WTC11 (cell line): Measurements from ENCODE around the gene LEUTX. TPM values are rescaled to one million over a fixed set of nuclear protein-coding genes. Genes with fewer than 3 reads are reported as not detected.

Source experiments
- ATAC-seq: fragments of 200-7000 bp; cut with Tn5 transposase; 2 replicates; pipeline ENCODE4 v1.10.0; 2021; ENCODE audit warnings: mild to moderate bottlenecking, moderate library complexity
- CTCF ChIA-PET: fragments of 300-600 bp; sonication (Branson Sonifier 250); formaldehyde crosslinking; loops from one replicate; lab custom pipeline; 2021; ENCODE audit warnings: antibody characterized with exemption; lab: Charles Lee
- POLR2A ChIA-PET: fragments of 350-600 bp; sonication (Branson Sonifier 250); formaldehyde crosslinking; loops from one replicate; lab custom pipeline; 2021; ENCODE audit warnings: antibody characterized with exemption; lab: Charles Lee
- DNase-seq: peaks from one replicate; pipeline ENCODE4 v3.0.0; 2021; ENCODE audit warnings: low spot score
- H3K27ac Mint-ChIP-seq: 2 replicates; pipeline ENCODE4 v1.8.0; 2021; ENCODE audit warnings: mixed read lengths
- H3K27me3 Mint-ChIP-seq: 2 replicates; pipeline ENCODE4 v1.8.0; 2021; ENCODE audit warnings: low read depth, mild to moderate bottlenecking, moderate library complexity, mixed read lengths
- H3K36me3 Mint-ChIP-seq: 2 replicates; pipeline ENCODE4 v1.8.0; 2021; ENCODE audit warnings: mixed read lengths
- H3K4me1 Mint-ChIP-seq: 2 replicates; pipeline ENCODE4 v1.8.0; 2022; ENCODE audit warnings: mixed read lengths
- H3K4me3 Mint-ChIP-seq: 2 replicates; pipeline ENCODE4 v1.8.0; 2021; ENCODE audit warnings: mild to moderate bottlenecking, moderate library complexity, mixed read lengths
- H3K9me3 Mint-ChIP-seq: 2 replicates; pipeline ENCODE4 v1.8.0; 2021; ENCODE audit warnings: mixed read lengths
- ATF1 ChIP-seq: sonication (generic); formaldehyde crosslinking; IDR thresholded peaks from 2 replicates; pipeline ENCODE4 v1.8.1; 2023; ENCODE audit warnings: mild to moderate bottlenecking, moderate library complexity, missing genetic modification reagents
- ELF4 ChIP-seq: sonication (generic); formaldehyde crosslinking; IDR thresholded peaks from 2 replicates; pipeline ENCODE4 v1.8.1; 2022; ENCODE audit warnings: low read depth, mild to moderate bottlenecking, moderate library complexity, missing genetic modification reagents
- ETV6 ChIP-seq: sonication (generic); formaldehyde crosslinking; IDR thresholded peaks from 2 replicates; pipeline ENCODE4 v1.8.1; 2022; ENCODE audit warnings: mild to moderate bottlenecking, missing genetic modification reagents
- GRHL2 ChIP-seq: fragments of 250-450 bp; sonication (Bioruptor Pico); IDR thresholded peaks from 2 replicates; pipeline ENCODE4 v1.8.0; 2022; ENCODE audit warnings: mild to moderate bottlenecking, moderate library complexity; ENCODE audit not compliant: insufficient replicate concordance, severe bottlenecking
- JAZF1 ChIP-seq: fragments of 250-450 bp; sonication (Bioruptor Pico); IDR thresholded peaks from 2 replicates; pipeline ENCODE4 v1.9.0; 2021; ENCODE audit warnings: moderate library complexity, mild to moderate bottlenecking, inconsistent platforms
- JUN ChIP-seq: sonication (generic); formaldehyde crosslinking; IDR thresholded peaks from 2 replicates; pipeline ENCODE4 v1.8.0; 2023; ENCODE audit warnings: mild to moderate bottlenecking, missing genetic modification reagents
- MXD4 ChIP-seq: fragments of 250-450 bp; sonication (Bioruptor Pico); IDR thresholded peaks from 2 replicates; pipeline ENCODE4 v1.8.0; 2021; ENCODE audit warnings: mild to moderate bottlenecking, moderate library complexity, borderline replicate concordance
- NFATC4 ChIP-seq: fragments of 250-450 bp; sonication (Bioruptor Pico); IDR thresholded peaks from 2 replicates; pipeline ENCODE4 v1.9.0; 2021; ENCODE audit warnings: mild to moderate bottlenecking
- NFYB ChIP-seq: sonication (generic); formaldehyde crosslinking; conservative IDR thresholded peaks from 2 replicates; pipeline ENCODE4 v1.8.0; 2022; ENCODE audit warnings: low read depth, missing genetic modification reagents
- RORB ChIP-seq: fragments of 250-450 bp; sonication (Bioruptor Pico); IDR thresholded peaks from 2 replicates; pipeline ENCODE4 v1.9.0; 2021; ENCODE audit warnings: mild to moderate bottlenecking
- TEAD1 ChIP-seq: sonication (generic); formaldehyde crosslinking; IDR thresholded peaks from 2 replicates; pipeline ENCODE4 v1.8.0; 2022; ENCODE audit warnings: mild to moderate bottlenecking, missing genetic modification reagents
- TP53 ChIP-seq: sonication (generic); formaldehyde crosslinking; IDR thresholded peaks from 2 replicates; pipeline ENCODE4 v1.8.1; 2023; ENCODE audit warnings: mild to moderate bottlenecking, missing genetic modification reagents
- ZNF121 ChIP-seq: sonication (generic); formaldehyde crosslinking; IDR thresholded peaks from 2 replicates; pipeline ENCODE4 v1.8.0; 2023; ENCODE audit warnings: missing genetic modification reagents
- ZNF423 ChIP-seq: fragments of 250-450 bp; sonication (Bioruptor Pico); IDR thresholded peaks from 2 replicates; pipeline ENCODE4 v2.1.2; 2022; ENCODE audit warnings: mild to moderate bottlenecking, moderate library complexity
- total RNA-seq: library from RNA; stranded (reverse); gene quantifications from 3 replicates; pipeline ENCODE4 v1.2.3, GENCODE V29; 2021
- TF ChIP-seq, protein P1 (sequence below): sonication (generic); formaldehyde crosslinking; IDR thresholded peaks from 2 replicates; pipeline ENCODE4 v1.8.0; 2023; ENCODE audit warnings: missing genetic modification reagents
- TF ChIP-seq, protein P2 (sequence below): sonication (generic); formaldehyde crosslinking; IDR thresholded peaks from 2 replicates; pipeline ENCODE4 v1.8.1; 2022; ENCODE audit warnings: mild to moderate bottlenecking, missing genetic modification reagents, moderate library complexity, borderline replicate concordance
- TF ChIP-seq, protein P3 (sequence below): sonication (generic); formaldehyde crosslinking; IDR thresholded peaks from 2 replicates; pipeline ENCODE4 v1.8.1; 2023; ENCODE audit warnings: mild to moderate bottlenecking, missing genetic modification reagents
- TF ChIP-seq, protein P4 (sequence below): sonication (generic); formaldehyde crosslinking; IDR thresholded peaks from 2 replicates; pipeline ENCODE4 v1.8.1; 2023; ENCODE audit warnings: mild to moderate bottlenecking, moderate library complexity, missing genetic modification reagents
- TF ChIP-seq, protein P5 (sequence below): fragments of 250-450 bp; sonication (Bioruptor Pico); IDR thresholded peaks from 2 replicates; pipeline ENCODE4 v1.8.0; 2021; ENCODE audit warnings: mild to moderate bottlenecking
- TF ChIP-seq, protein P6 (sequence below): sonication (generic); formaldehyde crosslinking; IDR thresholded peaks from 2 replicates; pipeline ENCODE4 v1.8.1; 2022; ENCODE audit warnings: low read depth, mild to moderate bottlenecking, moderate library complexity, missing genetic modification reagents, borderline replicate concordance
- TF ChIP-seq, protein P7 (sequence below): sonication (generic); formaldehyde crosslinking; conservative IDR thresholded peaks from 2 replicates; pipeline ENCODE4 v1.8.1; 2023; ENCODE audit warnings: mild to moderate bottlenecking, low read depth, missing genetic modification reagents, moderate library complexity
- TF ChIP-seq, protein P8 (sequence below): fragments of 250-450 bp; sonication (Bioruptor Pico); IDR thresholded peaks from 2 replicates; pipeline ENCODE4 v1.9.0; 2021; ENCODE audit warnings: moderate library complexity, mild to moderate bottlenecking, inconsistent platforms, borderline replicate concordance

LEUTX gene
- total RNA-seq, 1 experiment from 2014 or later, result not detected

DNA sequence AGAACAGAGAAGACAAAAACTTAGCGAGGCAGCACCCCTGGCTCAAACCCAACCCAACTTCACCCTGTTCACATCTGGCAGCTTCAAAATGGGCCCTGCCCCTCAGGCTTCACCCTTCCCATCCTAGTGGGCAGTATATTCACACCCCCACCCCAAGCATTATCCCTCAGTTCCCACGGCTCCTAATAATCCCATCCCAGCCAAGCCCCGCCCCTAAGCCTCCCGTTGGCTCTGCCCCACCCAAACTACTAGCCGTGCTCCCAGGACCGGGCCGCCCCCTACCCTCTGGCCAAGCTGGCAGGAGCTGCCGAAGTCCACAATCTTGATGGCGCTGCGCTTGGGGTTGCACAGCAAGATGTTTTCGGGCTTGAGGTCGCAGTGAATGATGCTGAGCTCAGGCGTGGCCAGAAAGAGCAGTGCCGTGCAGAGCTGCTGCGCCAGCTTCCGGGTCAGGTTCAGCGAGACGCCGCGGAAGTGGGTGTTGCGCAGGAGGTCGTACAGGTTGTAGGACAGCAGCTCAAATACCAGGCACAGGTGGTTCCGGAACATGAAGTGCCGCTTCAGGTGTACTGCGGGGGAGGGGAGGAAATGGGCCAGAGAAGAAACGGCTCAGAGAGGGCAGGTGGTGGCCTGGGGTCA is 49.5 kb downstream of the LEUTX start:
- DNase-seq (no peak), ATAC-seq (no peak)
- POLR2A ChIA-PET, result interaction anchor here (0.6 kb wide), 2 partner anchors 616 to 660 kb away, joined by 3 to 4 read pairs; no protein-coding TSS in a partner anchor
- CTCF ChIA-PET, result interaction anchor here (1.4 kb wide), 1 partner anchor 35 kb away, joined by 5 read pairs; no protein-coding TSS in a partner anchor
- peaks cover 8% of the 10 kb centered on the region for H3K4me1 Mint-ChIP-seq
- TF ChIP-seq JAZF1 (CRISPR knock-in tag) (no peak), ELF4 (CRISPR knock-in tag) (no peak), RORB (CRISPR knock-in tag) (no peak), ZNF423 (CRISPR knock-in tag) (no peak), ATF1 (CRISPR knock-in tag) (no peak)
- TF ChIP-seq, protein P1, sequence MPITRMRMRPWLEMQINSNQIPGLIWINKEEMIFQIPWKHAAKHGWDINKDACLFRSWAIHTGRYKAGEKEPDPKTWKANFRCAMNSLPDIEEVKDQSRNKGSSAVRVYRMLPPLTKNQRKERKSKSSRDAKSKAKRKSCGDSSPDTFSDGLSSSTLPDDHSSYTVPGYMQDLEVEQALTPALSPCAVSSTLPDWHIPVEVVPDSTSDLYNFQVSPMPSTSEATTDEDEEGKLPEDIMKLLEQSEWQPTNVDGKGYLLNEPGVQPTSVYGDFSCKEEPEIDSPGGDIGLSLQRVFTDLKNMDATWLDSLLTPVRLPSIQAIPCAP (CRISPR knock-in tag), result no peak
- TF ChIP-seq, protein P2, sequence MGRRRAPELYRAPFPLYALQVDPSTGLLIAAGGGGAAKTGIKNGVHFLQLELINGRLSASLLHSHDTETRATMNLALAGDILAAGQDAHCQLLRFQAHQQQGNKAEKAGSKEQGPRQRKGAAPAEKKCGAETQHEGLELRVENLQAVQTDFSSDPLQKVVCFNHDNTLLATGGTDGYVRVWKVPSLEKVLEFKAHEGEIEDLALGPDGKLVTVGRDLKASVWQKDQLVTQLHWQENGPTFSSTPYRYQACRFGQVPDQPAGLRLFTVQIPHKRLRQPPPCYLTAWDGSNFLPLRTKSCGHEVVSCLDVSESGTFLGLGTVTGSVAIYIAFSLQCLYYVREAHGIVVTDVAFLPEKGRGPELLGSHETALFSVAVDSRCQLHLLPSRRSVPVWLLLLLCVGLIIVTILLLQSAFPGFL (CRISPR knock-in tag), result no peak
- TF ChIP-seq, protein P3, sequence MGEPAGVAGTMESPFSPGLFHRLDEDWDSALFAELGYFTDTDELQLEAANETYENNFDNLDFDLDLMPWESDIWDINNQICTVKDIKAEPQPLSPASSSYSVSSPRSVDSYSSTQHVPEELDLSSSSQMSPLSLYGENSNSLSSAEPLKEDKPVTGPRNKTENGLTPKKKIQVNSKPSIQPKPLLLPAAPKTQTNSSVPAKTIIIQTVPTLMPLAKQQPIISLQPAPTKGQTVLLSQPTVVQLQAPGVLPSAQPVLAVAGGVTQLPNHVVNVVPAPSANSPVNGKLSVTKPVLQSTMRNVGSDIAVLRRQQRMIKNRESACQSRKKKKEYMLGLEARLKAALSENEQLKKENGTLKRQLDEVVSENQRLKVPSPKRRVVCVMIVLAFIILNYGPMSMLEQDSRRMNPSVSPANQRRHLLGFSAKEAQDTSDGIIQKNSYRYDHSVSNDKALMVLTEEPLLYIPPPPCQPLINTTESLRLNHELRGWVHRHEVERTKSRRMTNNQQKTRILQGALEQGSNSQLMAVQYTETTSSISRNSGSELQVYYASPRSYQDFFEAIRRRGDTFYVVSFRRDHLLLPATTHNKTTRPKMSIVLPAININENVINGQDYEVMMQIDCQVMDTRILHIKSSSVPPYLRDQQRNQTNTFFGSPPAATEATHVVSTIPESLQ, result no peak
- TF ChIP-seq, protein P4, sequence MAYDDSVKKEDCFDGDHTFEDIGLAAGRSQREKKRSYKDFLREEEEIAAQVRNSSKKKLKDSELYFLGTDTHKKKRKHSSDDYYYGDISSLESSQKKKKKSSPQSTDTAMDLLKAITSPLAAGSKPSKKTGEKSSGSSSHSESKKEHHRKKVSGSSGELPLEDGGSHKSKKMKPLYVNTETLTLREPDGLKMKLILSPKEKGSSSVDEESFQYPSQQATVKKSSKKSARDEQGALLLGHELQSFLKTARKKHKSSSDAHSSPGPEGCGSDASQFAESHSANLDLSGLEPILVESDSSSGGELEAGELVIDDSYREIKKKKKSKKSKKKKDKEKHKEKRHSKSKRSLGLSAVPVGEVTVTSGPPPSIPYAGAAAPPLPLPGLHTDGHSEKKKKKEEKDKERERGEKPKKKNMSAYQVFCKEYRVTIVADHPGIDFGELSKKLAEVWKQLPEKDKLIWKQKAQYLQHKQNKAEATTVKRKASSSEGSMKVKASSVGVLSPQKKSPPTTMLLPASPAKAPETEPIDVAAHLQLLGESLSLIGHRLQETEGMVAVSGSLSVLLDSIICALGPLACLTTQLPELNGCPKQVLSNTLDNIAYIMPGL (CRISPR knock-in tag), result no peak
- no peak overlapping the region for H3K27ac Mint-ChIP-seq
- H3K4me3 Mint-ChIP-seq, result no peak overlapping the region
- no peaks in the 10 kb centered on the region for H3K27me3 Mint-ChIP-seq
- peaks cover 18% of the 10 kb centered on the region for H3K36me3 Mint-ChIP-seq
- H3K9me3 Mint-ChIP-seq, result no peaks in the 10 kb centered on the region

DNA sequence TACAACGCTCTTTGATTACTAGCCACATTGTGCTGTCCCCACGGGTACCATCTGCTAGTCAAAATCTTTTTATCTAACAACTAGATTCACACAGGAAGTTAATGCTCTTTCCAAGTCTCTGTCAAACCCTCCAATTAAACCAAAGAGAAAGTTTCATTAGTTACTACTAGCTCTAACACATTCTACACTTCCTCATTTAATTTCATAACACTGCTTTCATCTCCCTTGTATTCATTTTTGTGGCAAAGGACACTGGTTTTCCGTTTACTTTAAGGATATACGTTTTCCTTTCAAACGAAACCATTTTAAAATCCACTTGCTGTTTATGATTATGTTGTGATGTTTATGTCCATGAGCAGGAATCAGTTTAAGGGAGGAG is 50.0 kb downstream of the LEUTX start:
- Mint-ChIP-seq H3K9me3 (no peaks in the 10 kb centered on the region), H3K4me1 (peaks cover 8% of the 10 kb centered on the region), H3K27me3 (no peaks in the 10 kb centered on the region), H3K27ac (no peak overlapping the region), H3K36me3 (peaks cover 18% of the 10 kb centered on the region), H3K4me3 (no peak overlapping the region)
- ATAC-seq, result no peak
- DNase-seq, result no peak
- ChIA-PET CTCF (interaction anchor here (1.4 kb wide), 1 partner anchor 36 kb away, joined by 5 read pairs; no protein-coding TSS in a partner anchor), POLR2A (interaction anchor here (0.6 kb wide), 1 partner anchor 660 kb away, joined by 3 read pairs; no protein-coding TSS in a partner anchor)
- TF ChIP-seq ETV6 (CRISPR knock-in tag), result no peak
- no peak for TF ChIP-seq ZNF121 (CRISPR knock-in tag)
- TF ChIP-seq NFYB, result no peak
- TF ChIP-seq, protein P5, sequence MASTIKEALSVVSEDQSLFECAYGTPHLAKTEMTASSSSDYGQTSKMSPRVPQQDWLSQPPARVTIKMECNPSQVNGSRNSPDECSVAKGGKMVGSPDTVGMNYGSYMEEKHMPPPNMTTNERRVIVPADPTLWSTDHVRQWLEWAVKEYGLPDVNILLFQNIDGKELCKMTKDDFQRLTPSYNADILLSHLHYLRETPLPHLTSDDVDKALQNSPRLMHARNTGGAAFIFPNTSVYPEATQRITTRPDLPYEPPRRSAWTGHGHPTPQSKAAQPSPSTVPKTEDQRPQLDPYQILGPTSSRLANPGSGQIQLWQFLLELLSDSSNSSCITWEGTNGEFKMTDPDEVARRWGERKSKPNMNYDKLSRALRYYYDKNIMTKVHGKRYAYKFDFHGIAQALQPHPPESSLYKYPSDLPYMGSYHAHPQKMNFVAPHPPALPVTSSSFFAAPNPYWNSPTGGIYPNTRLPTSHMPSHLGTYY (CRISPR knock-in tag), result no peak
- no peak for TF ChIP-seq TEAD1 (CRISPR knock-in tag)
- no peak for TF ChIP-seq MXD4 (CRISPR knock-in tag)
- TF ChIP-seq, protein P6, sequence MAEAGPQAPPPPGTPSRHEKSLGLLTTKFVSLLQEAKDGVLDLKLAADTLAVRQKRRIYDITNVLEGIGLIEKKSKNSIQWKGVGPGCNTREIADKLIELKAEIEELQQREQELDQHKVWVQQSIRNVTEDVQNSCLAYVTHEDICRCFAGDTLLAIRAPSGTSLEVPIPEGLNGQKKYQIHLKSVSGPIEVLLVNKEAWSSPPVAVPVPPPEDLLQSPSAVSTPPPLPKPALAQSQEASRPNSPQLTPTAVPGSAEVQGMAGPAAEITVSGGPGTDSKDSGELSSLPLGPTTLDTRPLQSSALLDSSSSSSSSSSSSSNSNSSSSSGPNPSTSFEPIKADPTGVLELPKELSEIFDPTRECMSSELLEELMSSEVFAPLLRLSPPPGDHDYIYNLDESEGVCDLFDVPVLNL, result no peak
- no peak for TF ChIP-seq JUN (CRISPR knock-in tag)
- TF ChIP-seq NFATC4, result no peak
- TF ChIP-seq TP53 (CRISPR knock-in tag), result no peak
- TF ChIP-seq GRHL2, result no peak
- TF ChIP-seq, protein P7, sequence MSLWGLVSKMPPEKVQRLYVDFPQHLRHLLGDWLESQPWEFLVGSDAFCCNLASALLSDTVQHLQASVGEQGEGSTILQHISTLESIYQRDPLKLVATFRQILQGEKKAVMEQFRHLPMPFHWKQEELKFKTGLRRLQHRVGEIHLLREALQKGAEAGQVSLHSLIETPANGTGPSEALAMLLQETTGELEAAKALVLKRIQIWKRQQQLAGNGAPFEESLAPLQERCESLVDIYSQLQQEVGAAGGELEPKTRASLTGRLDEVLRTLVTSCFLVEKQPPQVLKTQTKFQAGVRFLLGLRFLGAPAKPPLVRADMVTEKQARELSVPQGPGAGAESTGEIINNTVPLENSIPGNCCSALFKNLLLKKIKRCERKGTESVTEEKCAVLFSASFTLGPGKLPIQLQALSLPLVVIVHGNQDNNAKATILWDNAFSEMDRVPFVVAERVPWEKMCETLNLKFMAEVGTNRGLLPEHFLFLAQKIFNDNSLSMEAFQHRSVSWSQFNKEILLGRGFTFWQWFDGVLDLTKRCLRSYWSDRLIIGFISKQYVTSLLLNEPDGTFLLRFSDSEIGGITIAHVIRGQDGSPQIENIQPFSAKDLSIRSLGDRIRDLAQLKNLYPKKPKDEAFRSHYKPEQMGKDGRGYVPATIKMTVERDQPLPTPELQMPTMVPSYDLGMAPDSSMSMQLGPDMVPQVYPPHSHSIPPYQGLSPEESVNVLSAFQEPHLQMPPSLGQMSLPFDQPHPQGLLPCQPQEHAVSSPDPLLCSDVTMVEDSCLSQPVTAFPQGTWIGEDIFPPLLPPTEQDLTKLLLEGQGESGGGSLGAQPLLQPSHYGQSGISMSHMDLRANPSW, result no peak
- TF ChIP-seq, protein P8, sequence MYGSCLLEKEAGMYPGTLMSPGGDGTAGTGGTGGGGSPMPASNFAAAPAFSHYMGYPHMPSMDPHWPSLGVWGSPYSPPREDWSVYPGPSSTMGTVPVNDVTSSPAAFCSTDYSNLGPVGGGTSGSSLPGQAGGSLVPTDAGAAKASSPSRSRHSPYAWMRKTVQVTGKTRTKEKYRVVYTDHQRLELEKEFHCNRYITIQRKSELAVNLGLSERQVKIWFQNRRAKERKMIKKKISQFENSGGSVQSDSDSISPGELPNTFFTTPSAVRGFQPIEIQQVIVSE (CRISPR knock-in tag), result no peak
